GM12875 (cell line): ENCODE measurements around the gene MAST4.

Experiments used
- H3K4me3 ChIP-seq: one replicate; pipeline ENCODE4 v1.5.1; 2011; ENCODE audit warnings: low read depth, low read length, control low read depth
- TF ChIP-seq, protein P1 (sequence below): IDR thresholded peaks from 2 replicates; pipeline ENCODE4 v1.5.1; 2011; ENCODE audit warnings: low read depth, mild to moderate bottlenecking, control low read depth, inconsistent platforms, low read length, moderate library complexity, borderline replicate concordance; ENCODE audit not compliant: insufficient read depth

MAST4 gene

DNA sequence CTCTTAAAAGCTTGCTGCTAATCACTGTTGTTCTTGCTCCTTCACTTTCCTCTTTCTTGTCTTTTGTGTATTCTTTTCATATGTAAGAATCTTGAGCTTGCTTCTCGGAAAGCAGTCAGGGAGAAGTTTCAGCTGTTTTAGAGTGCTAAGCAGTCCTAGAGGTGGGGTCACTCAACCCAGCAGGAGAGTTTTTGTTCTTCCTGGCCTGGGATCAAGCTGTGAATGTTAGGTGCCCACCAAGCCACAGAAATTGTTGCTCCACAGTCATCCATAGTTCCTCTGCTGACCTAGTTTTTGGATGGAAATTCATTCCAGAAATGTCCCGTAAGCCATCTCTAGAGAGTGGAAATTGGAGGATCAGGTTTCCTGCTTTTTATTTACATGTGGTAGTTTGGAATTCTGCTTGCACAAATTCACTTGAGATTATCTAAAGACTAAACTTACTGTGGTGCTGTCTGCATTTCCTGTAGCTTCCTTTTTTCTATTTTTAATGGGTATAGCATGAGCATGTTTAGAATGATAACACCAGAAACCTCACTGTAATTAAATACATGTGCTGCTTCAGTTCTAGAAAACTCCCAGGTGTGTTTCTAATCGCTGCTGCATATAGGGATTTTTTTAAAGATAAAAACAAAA, 108.7 kb downstream of the MAST4 start:
- H3K4me3 ChIP-seq: no peak overlapping the region
- TF ChIP-seq, protein P1, sequence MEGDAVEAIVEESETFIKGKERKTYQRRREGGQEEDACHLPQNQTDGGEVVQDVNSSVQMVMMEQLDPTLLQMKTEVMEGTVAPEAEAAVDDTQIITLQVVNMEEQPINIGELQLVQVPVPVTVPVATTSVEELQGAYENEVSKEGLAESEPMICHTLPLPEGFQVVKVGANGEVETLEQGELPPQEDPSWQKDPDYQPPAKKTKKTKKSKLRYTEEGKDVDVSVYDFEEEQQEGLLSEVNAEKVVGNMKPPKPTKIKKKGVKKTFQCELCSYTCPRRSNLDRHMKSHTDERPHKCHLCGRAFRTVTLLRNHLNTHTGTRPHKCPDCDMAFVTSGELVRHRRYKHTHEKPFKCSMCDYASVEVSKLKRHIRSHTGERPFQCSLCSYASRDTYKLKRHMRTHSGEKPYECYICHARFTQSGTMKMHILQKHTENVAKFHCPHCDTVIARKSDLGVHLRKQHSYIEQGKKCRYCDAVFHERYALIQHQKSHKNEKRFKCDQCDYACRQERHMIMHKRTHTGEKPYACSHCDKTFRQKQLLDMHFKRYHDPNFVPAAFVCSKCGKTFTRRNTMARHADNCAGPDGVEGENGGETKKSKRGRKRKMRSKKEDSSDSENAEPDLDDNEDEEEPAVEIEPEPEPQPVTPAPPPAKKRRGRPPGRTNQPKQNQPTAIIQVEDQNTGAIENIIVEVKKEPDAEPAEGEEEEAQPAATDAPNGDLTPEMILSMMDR: no peak

DNA sequence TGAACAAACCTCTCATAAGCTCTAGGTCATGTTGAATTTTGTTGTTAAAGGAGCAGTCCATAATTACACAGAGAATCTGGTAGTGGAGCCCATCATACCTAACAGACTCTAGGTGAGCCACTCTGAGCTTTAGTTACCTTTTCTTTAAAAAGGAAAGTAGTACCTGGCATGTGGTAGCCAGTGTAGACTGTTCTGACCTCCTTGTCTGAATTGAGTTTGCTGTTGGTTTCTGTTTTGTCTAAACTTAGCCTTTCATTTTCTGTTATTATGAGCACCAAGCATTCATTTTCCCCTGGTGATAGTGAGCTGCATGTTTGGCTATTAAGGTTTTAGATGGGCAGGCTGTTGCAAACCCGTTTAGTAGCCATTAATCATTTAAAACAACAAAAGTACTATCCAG, 112.2 kb downstream of the MAST4 start:
- TF ChIP-seq, protein P1: no peak
- H3K4me3 ChIP-seq: no peak overlapping the region

DNA sequence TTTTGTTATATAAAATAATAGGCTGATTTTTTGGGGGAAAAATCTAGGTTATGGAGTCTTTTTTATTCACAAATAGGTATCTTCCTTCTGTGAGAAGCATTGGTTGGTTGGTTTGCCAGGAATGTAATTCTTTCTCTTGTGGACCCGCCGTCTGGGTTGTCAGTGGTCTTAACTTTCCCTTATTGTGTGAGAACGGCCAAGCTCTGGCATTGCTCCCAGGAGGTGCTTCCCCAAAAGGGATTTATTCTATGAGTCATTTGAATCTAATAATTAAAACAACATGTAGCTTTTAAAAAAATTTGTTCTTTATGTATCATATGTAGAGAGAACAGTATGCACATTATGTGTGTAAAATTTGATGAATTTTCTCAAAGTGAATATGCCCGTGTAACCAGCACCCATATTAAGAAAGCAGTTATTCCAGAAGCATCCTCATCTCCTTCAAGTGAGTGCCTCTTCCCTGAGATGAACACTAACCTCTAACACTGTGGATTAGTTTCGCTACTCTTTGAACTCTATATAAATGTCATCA, 114.4 kb downstream of the MAST4 start:
- no peak overlapping the region for H3K4me3 ChIP-seq
- TF ChIP-seq, protein P1: no peak

DNA sequence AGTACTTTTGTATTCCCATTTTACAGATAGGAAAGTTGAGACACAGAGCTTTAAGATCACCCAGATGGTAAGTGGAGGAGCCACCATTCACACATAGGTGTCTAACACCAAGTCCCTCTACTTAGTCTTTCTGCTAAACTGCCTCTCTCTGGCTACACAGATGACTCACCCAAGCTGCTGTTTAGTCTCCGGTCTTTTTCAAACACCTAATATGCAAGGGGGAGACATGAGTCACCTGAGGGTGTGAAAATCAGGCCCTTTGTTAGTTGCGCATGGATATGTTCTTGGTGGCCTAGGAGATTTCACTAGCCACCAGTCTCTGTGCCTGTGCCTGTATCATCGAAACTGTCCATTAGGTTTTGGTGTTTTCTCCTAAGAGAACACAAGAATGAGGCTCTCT, 117.8 kb downstream of the MAST4 start:
- TF ChIP-seq, protein P1: no peak
- no peak overlapping the region for H3K4me3 ChIP-seq

DNA sequence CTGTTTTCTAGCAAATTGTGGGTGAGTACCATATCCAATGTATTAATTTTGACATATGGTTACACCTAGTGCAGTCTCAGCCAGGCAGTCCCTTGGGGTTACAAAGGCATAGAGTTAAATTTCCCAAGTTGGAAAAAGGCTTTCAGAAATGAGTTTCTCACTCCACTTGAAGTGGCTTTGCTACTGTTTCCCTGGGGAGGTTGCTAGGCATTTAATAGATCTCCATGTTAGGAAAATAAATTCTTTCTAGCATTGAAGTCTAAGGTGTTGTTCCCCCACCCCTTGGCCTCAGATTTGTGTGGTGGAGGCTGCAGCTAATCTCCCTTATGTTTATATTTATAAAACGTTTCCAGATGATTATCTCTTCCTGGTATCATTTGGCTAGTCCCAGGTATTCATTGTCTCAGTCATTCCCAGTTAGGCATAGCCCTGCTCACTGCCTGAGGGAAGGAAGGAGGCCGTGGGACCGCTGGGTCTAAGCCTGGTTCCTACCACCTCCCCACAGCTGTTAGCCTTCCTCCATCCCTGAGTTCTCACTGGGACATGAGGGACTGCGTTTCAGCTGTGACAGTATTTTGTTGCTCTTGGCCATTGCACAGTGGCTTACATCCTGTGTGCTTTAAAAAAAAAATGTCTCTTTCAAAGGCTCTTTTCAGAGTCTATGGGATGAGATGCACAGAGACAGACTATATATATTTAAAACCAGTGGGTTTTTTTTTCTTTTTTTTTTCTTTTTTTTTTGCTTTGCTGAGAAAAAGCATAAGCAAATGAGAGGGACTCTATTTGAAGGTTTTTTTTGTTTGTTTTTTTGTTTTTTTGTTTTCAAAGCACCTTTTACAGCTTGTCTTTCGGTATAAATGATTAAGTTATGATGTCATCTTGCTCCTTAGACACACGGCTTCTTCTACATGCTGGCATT, 121.5 kb downstream of the MAST4 start:
- TF ChIP-seq, protein P1: no peak
- H3K4me3 ChIP-seq: no peak overlapping the region

DNA sequence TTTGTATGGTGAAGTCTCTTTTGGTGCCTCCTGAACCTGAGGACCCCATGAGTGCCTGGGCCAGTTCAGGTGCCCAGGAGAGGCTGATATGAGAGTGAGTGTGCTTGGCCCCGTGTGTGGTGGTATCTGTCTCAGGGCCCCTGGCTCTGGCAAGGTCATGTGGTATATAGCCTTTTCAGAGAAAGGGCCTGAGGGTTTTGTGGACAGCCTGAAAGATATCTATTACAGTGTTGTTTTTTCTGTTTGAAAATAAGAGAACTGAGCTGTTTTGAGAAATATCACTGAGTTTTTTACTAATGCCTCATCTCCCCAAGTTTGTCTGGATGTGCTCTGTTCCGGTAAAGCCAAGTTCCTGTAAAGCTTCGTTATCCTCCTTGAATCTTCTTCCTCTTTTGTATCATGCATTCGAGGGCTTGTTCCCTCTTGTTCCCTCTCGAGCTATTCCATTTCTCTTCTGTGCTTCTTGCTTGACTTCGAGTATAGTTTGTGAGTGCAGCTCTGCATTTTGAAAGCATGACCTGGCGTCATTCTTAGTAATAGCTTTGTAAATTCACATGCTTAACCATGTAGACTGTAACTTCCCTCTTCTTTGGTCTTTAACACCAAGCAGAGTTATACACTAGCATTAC, 122.3 kb downstream of the MAST4 start:
- TF ChIP-seq, protein P1: no peak
- H3K4me3 ChIP-seq: no peak overlapping the region
